IMR-90 (cell line): ENCODE measurements around the gene NPAS3. TPM values are rescaled to one million over a fixed set of nuclear protein-coding genes. Genes with fewer than 3 reads are reported as not detected.

Experiments used
- ATAC-seq: fragments of 200-7000 bp; cut with Tn5 transposase; 2 replicates; pipeline ENCODE4 v1.9.1; 2020; ENCODE audit warnings: low read depth, mild to moderate bottlenecking, moderate library complexity
- BruUV-seq: library from RNA; stranded (reverse); fragments of 400-500 nt; replicated peaks from 2 replicates; lab custom pipeline; 2021; lab: Mats Ljungman, UMichigan
- CTCF ChIA-PET: fragments of 300-600 bp; formaldehyde crosslinking; extraction: SDS; loops from one replicate; lab custom pipeline; 2021; ENCODE audit warnings: antibody characterized with exemption; lab: Yijun Ruan, JAX
- POLR2A ChIA-PET: fragments of 300-600 bp; sonication (Branson Sonifier 250); formaldehyde crosslinking; loops from one replicate; lab custom pipeline; 2022; ENCODE audit warnings: antibody characterized with exemption; ENCODE audit not compliant: unreplicated experiment; lab: Charles Lee
- DNase-seq: peaks from one replicate; pipeline ENCODE4 v3.0.0; 2013
- H2AFZ ChIP-seq: replicated peaks from 2 replicates; pipeline ENCODE3; 2013; ENCODE audit warnings: low read length, mild to moderate bottlenecking; ENCODE audit not compliant: poor library complexity
- H2AK5ac ChIP-seq: 2 replicates; pipeline ENCODE4 v1.6.1; 2013; ENCODE audit warnings: low read depth, low read length, inconsistent platforms
- H2AK9ac ChIP-seq: replicated peaks from 2 replicates; pipeline ENCODE3; 2013; ENCODE audit warnings: mild to moderate bottlenecking, low read depth, low read length, moderate library complexity; ENCODE audit not compliant: poor library complexity
- H2BK120ac ChIP-seq: 2 replicates; pipeline ENCODE4 v1.6.1; 2013; ENCODE audit warnings: low read depth, low read length, inconsistent platforms
- H2BK15ac ChIP-seq: 3 replicates; pipeline ENCODE4 v1.6.1; 2013; ENCODE audit warnings: low read depth, low read length, inconsistent platforms
- H2BK20ac ChIP-seq: 2 replicates; pipeline ENCODE4 v1.6.1; 2013; ENCODE audit warnings: low read depth, mild to moderate bottlenecking, inconsistent platforms, low read length, moderate library complexity
- H2BK5ac ChIP-seq: 2 replicates; pipeline ENCODE4 v1.6.1; 2013; ENCODE audit warnings: mild to moderate bottlenecking, low read depth, low read length, inconsistent platforms; ENCODE audit not compliant: poor library complexity, severe bottlenecking
- H3K14ac ChIP-seq: replicated peaks from 2 replicates; pipeline ENCODE4 v1.6.1; 2013; ENCODE audit warnings: low read depth, low read length, inconsistent platforms
- H3K18ac ChIP-seq: 2 replicates; pipeline ENCODE4 v1.6.1; 2013; ENCODE audit warnings: low read depth, low read length, control low read depth
- H3K23ac ChIP-seq: 2 replicates; pipeline ENCODE4 v1.6.1; 2013; ENCODE audit warnings: low read depth, low read length, inconsistent platforms
- H3K27ac ChIP-seq: 2 replicates; pipeline ENCODE4 v1.5.1; 2013; ENCODE audit warnings: mild to moderate bottlenecking, control low read depth, low read length; ENCODE audit not compliant: insufficient read depth
- H3K27me3 ChIP-seq: 2 replicates; pipeline ENCODE4 v1.6.1; 2013; ENCODE audit warnings: low read length; ENCODE audit not compliant: control insufficient read depth, insufficient read depth
- H3K36me3 ChIP-seq: 2 replicates; pipeline ENCODE4 v1.6.1; 2013; ENCODE audit warnings: low read length, mixed read lengths; ENCODE audit not compliant: control insufficient read depth, insufficient read depth
- H3K4ac ChIP-seq: 2 replicates; pipeline ENCODE4 v1.6.1; 2013; ENCODE audit warnings: low read depth, low read length, inconsistent platforms
- H3K4me1 ChIP-seq: 2 replicates; pipeline ENCODE4 v1.6.1; 2013; ENCODE audit warnings: low read length, mixed read lengths; ENCODE audit not compliant: control insufficient read depth, insufficient read depth
- H3K4me2 ChIP-seq: 2 replicates; pipeline ENCODE4 v1.6.1; 2013; ENCODE audit warnings: low read depth, mild to moderate bottlenecking, control low read depth, low read length, moderate library complexity
- H3K4me3 ChIP-seq: 2 replicates; pipeline ENCODE4 v1.5.1; 2013; ENCODE audit warnings: low read depth, mild to moderate bottlenecking, control low read depth, low read length, moderate library complexity; ENCODE audit not compliant: insufficient read depth
- H3K56ac ChIP-seq: 2 replicates; pipeline ENCODE4 v1.6.1; 2013; ENCODE audit warnings: low read length, inconsistent platforms; ENCODE audit not compliant: insufficient read depth; ENCODE audit errors: extremely low read depth
- H3K79me1 ChIP-seq, 2 experiments: 2 replicates each; pipeline ENCODE4 v1.6.1; 2013; ENCODE audit warnings: low read length in 2 of 2, inconsistent platforms in 1 of 2, low read depth in 1 of 2
- H3K9ac ChIP-seq: 2 replicates; pipeline ENCODE4 v1.6.1; 2013; ENCODE audit warnings: low read depth, low read length, control low read depth
- H3K9me1 ChIP-seq: 2 replicates; pipeline ENCODE4 v1.6.1; 2013; ENCODE audit warnings: low read length, inconsistent platforms; ENCODE audit not compliant: insufficient read depth
- H3K9me3 ChIP-seq: 2 replicates; pipeline ENCODE4 v1.6.1; 2013; ENCODE audit warnings: low read length; ENCODE audit not compliant: control insufficient read depth, insufficient read depth
- H4K20me1 ChIP-seq: 2 replicates; pipeline ENCODE4 v1.6.1; 2013; ENCODE audit warnings: low read length, inconsistent platforms; ENCODE audit not compliant: insufficient read depth
- H4K5ac ChIP-seq: 2 replicates; pipeline ENCODE4 v1.6.1; 2013; ENCODE audit warnings: mild to moderate bottlenecking, low read depth, low read length, control low read depth
- H4K8ac ChIP-seq, 2 experiments: 2 replicates each; pipeline ENCODE4 v1.6.1; 2013; ENCODE audit warnings: low read depth in 2 of 2, low read length in 2 of 2, control low read depth in 1 of 2, inconsistent platforms in 1 of 2
- H4K91ac ChIP-seq: 2 replicates; pipeline ENCODE4 v1.6.1; 2013; ENCODE audit warnings: low read depth, low read length, inconsistent platforms; ENCODE audit not compliant: insufficient read depth
- BHLHE40 ChIP-seq: fragments of 150-350 bp; IDR thresholded peaks from 2 replicates; pipeline ENCODE4 v1.6.1; 2016; ENCODE audit warnings: mild to moderate bottlenecking, low read depth, low read length
- CEBPB ChIP-seq: IDR thresholded peaks from 2 replicates; pipeline ENCODE4 v1.6.1; 2012; ENCODE audit warnings: low read depth, low read length, improper control_type of control experiment
- CHD1 ChIP-seq: IDR thresholded peaks from 2 replicates; pipeline ENCODE4 v1.6.1; 2012; ENCODE audit warnings: low read depth, low read length, improper control_type of control experiment
- FOS ChIP-seq: fragments of 150-350 bp; IDR thresholded peaks from 2 replicates; pipeline ENCODE4 v1.6.1; 2016; ENCODE audit warnings: low read depth, low read length
- MAFK ChIP-seq: IDR thresholded peaks from 2 replicates; pipeline ENCODE4 v1.6.1; 2012; ENCODE audit warnings: low read depth, low read length, improper control_type of control experiment
- MAZ ChIP-seq: IDR thresholded peaks from 2 replicates; pipeline ENCODE4 v1.6.1; 2012; ENCODE audit warnings: low read depth, mild to moderate bottlenecking, low read length, improper control_type of control experiment, moderate library complexity, borderline replicate concordance
- MXI1 ChIP-seq: IDR thresholded peaks from 2 replicates; pipeline ENCODE4 v1.6.1; 2012; ENCODE audit warnings: low read depth, mild to moderate bottlenecking, low read length, moderate library complexity, borderline replicate concordance
- NFE2L2 ChIP-seq: fragments of 150-350 bp; IDR thresholded peaks from 2 replicates; pipeline ENCODE4 v1.6.1; 2016; ENCODE audit warnings: low read depth, mild to moderate bottlenecking, low read length
- POLR2A ChIP-seq: IDR thresholded peaks from 2 replicates; pipeline ENCODE4 v1.6.1; 2012; ENCODE audit warnings: mild to moderate bottlenecking, low read depth, low read length
- RAD21 ChIP-seq: IDR thresholded peaks from 2 replicates; pipeline ENCODE4 v1.6.1; 2012; ENCODE audit warnings: low read length, improper control_type of control experiment
- RCOR1 ChIP-seq: IDR thresholded peaks from 2 replicates; pipeline ENCODE4 v1.6.1; 2012; ENCODE audit warnings: mild to moderate bottlenecking, low read length, improper control_type of control experiment; ENCODE audit not compliant: insufficient replicate concordance
- RFX5 ChIP-seq: IDR thresholded peaks from 2 replicates; pipeline ENCODE4 v1.8.0; 2012; ENCODE audit warnings: low read depth, mild to moderate bottlenecking, low read length, moderate library complexity
- SMC3 ChIP-seq: fragments of 150-350 bp; IDR thresholded peaks from 2 replicates; pipeline ENCODE4 v1.6.1; 2016; ENCODE audit warnings: low read depth, mild to moderate bottlenecking, antibody characterized with exemption, low read length, moderate library complexity
- WGBS, 2 experiments: methylation state at CpG; one replicate each; pipeline versions ENCODE4 v1.1.5 to v1.1.7; 2013; ENCODE audit warnings: missing lambda C conversion rate in 2 of 2; ENCODE audit not compliant: insufficient read length in 1 of 2; ENCODE audit errors: extremely low coverage in 2 of 2; 5-methylcytosine and 5-hydroxymethylcytosine counted together
- dilution Hi-C: fragments of 300-500 bp; cut with HindIII; formaldehyde crosslinking; loops from one replicate; pipeline ENCODE4 v1.14.3; 2018; ENCODE audit warnings: low sequenced_read_pairs; ENCODE audit not compliant: unreplicated experiment
- in situ Hi-C: fragments of 300-500 bp; cut with MboI; formaldehyde crosslinking; loops from 3 replicates; pipeline ENCODE4 v1.14.3; 2019; ENCODE audit warnings: low sequenced_read_pairs, inconsistent platforms, mixed read lengths
- intact Hi-C: fragments of 100-400 bp; cut with micrococcal nuclease; formaldehyde crosslinking; loops from 2 replicates; pipeline ENCODE4 v1.10.0; 2022
- polyA plus RNA-seq, 3 experiments: library from polyadenylated mRNA; depleted of rRNA; stranded (reverse); fragments of >200 nt; gene quantifications; 2 replicates each; pipeline ENCODE4 v1.2.3, GENCODE V29; 2012; ENCODE audit warnings: low replicate concordance in 1 of 3
- total RNA-seq: library from RNA; depleted of rRNA; stranded (reverse); fragments of >200 nt; gene quantifications from 2 replicates; pipeline ENCODE4 v1.2.3, GENCODE V29; 2012
- TF ChIP-seq, protein P1 (sequence below): fragments of 150-350 bp; IDR thresholded peaks from 2 replicates; pipeline ENCODE4 v1.6.1; 2016; ENCODE audit warnings: low read depth, mild to moderate bottlenecking, low read length, moderate library complexity, borderline replicate concordance
- TF ChIP-seq, protein P2 (sequence below): conservative IDR thresholded peaks from 2 replicates; pipeline ENCODE4 v1.5.1; 2012; ENCODE audit warnings: mild to moderate bottlenecking, low read depth, low read length, improper control_type of control experiment
- TF ChIP-seq, protein P3 (sequence below): fragments of 150-350 bp; IDR thresholded peaks from 2 replicates; pipeline ENCODE4 v1.6.1; 2017; ENCODE audit warnings: mild to moderate bottlenecking, antibody characterized with exemption, low read length, low read depth

The NPAS3 gene
- total and polyA plus RNA-seq, 2 of the 4 experiments (the other 2 are of a cell fraction): not detected

DNA sequence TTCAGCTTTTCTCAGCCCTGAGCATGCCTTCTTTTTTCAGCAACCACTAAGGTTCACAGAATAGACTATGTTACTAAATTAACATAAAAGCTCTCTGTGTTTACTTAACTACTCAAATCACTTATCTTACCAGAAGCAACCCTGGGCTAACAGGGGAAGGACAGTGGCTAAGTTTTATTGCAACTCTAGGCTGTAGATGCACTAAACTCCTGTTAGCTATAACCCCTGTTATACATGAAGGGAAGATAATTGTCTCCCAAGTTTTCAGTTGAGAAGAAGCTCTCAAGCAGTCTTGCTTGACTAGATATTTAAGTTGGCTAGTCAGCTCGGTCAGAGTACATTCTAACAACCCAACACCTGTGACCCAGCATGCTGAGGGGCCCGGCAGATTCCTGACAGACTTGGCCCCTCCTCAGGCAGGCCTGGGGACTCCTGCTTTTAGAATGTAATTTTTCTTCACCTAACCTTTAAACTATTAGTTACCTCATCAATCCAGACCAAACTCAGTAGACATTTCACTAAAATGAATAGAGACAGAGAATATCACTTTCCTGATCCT is 547.7 kb downstream of the NPAS3 start:
- H2AK5ac ChIP-seq: no peak overlapping the region
- H3K79me1 ChIP-seq: no peaks in the 10 kb centered on the region
- no peak overlapping the region for H3K27ac ChIP-seq
- H4K20me1 ChIP-seq: no peaks in the 10 kb centered on the region
- no peak overlapping the region for H4K8ac ChIP-seq
- ATAC-seq: no peak
- H3K4ac ChIP-seq: no peak overlapping the region
- H3K9me3 ChIP-seq: no peaks in the 10 kb centered on the region
- H3K4me2 ChIP-seq: no peak overlapping the region
- dilution Hi-C loops: no loop called here
- no peaks in the 10 kb centered on the region for H3K36me3 ChIP-seq
- H3K9me1 ChIP-seq: no peaks in the 10 kb centered on the region
- no peak overlapping the region for H4K91ac ChIP-seq
- DNase-seq: no peak
- H2AFZ ChIP-seq: no peak overlapping the region
- ChIA-PET CTCF (no interaction called here), POLR2A (no interaction called here)
- BruUV-seq: no TSS peak
- H3K18ac ChIP-seq: no peak overlapping the region
- no peak overlapping the region for H3K23ac ChIP-seq
- no peak overlapping the region for H2AK9ac ChIP-seq
- no peak overlapping the region for H2BK15ac ChIP-seq
- no CpG with 5 or more reads among the region's 2 CpGs for WGBS, 2 experiments
- H2BK120ac ChIP-seq: no peak overlapping the region
- no peak overlapping the region for H3K14ac ChIP-seq
- no peak overlapping the region for H4K5ac ChIP-seq
- no peak overlapping the region for H3K56ac ChIP-seq
- no peak overlapping the region for H2BK20ac ChIP-seq
- TF ChIP-seq MAZ: no peak
- no peak for TF ChIP-seq RFX5
- TF ChIP-seq CEBPB: no peak
- TF ChIP-seq RAD21: no peak
- TF ChIP-seq, protein P1, sequence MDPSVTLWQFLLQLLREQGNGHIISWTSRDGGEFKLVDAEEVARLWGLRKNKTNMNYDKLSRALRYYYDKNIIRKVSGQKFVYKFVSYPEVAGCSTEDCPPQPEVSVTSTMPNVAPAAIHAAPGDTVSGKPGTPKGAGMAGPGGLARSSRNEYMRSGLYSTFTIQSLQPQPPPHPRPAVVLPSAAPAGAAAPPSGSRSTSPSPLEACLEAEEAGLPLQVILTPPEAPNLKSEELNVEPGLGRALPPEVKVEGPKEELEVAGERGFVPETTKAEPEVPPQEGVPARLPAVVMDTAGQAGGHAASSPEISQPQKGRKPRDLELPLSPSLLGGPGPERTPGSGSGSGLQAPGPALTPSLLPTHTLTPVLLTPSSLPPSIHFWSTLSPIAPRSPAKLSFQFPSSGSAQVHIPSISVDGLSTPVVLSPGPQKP: no peak
- TF ChIP-seq NFE2L2: no peak
- no peak for TF ChIP-seq BHLHE40
- TF ChIP-seq CHD1: no peak
- no peak for TF ChIP-seq RCOR1
- TF ChIP-seq FOS: no peak
- TF ChIP-seq MXI1: no peak
- no peak for TF ChIP-seq SMC3
- TF ChIP-seq MAFK: no peak
- TF ChIP-seq, protein P2, sequence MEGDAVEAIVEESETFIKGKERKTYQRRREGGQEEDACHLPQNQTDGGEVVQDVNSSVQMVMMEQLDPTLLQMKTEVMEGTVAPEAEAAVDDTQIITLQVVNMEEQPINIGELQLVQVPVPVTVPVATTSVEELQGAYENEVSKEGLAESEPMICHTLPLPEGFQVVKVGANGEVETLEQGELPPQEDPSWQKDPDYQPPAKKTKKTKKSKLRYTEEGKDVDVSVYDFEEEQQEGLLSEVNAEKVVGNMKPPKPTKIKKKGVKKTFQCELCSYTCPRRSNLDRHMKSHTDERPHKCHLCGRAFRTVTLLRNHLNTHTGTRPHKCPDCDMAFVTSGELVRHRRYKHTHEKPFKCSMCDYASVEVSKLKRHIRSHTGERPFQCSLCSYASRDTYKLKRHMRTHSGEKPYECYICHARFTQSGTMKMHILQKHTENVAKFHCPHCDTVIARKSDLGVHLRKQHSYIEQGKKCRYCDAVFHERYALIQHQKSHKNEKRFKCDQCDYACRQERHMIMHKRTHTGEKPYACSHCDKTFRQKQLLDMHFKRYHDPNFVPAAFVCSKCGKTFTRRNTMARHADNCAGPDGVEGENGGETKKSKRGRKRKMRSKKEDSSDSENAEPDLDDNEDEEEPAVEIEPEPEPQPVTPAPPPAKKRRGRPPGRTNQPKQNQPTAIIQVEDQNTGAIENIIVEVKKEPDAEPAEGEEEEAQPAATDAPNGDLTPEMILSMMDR: no peak
- TF ChIP-seq, protein P3, sequence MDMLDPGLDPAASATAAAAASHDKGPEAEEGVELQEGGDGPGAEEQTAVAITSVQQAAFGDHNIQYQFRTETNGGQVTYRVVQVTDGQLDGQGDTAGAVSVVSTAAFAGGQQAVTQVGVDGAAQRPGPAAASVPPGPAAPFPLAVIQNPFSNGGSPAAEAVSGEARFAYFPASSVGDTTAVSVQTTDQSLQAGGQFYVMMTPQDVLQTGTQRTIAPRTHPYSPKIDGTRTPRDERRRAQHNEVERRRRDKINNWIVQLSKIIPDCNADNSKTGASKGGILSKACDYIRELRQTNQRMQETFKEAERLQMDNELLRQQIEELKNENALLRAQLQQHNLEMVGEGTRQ: no peak
- TF ChIP-seq POLR2A: no peak
- H3K4me1 ChIP-seq: no peaks in the 10 kb centered on the region
- H3K9ac ChIP-seq: no peak overlapping the region
- intact Hi-C loops: no loop called here
- in situ Hi-C loops: no loop called here
- H2BK5ac ChIP-seq: no peak overlapping the region
- H3K4me3 ChIP-seq: no peak overlapping the region
- H3K27me3 ChIP-seq: no peaks in the 10 kb centered on the region
